LNCaP clone FGC (cell line): ENCODE results near the gene TLCD4.
A peak's percentile ranks its signal among the peaks of the same experiment; 100 is the strongest.

ENCODE experiments used
- DNase-seq: peaks from one replicate; pipeline ENCODE4 v3.0.0-alpha.2; 2011; ENCODE audit warnings: low read depth
- H3K4me3 ChIP-seq: 2 replicates; pipeline ENCODE4 v1.5.1; 2011; ENCODE audit warnings: mild to moderate bottlenecking, low read depth, low read length, control low read depth
- CTCF ChIP-seq: IDR thresholded peaks from 2 replicates; pipeline ENCODE4 v1.5.1; 2012; ENCODE audit warnings: mild to moderate bottlenecking; ENCODE audit not compliant: control insufficient read depth, insufficient read depth; ENCODE audit errors: extremely low read depth

Gene TLCD4

GRCh38 chr1:95095833-95096217, 21.3 kb upstream of the TLCD4 start:
- no peak overlapping the region for H3K4me3 ChIP-seq
- DNase-seq, result peak; percentile 83
- TF ChIP-seq CTCF, result no peak

DNA sequence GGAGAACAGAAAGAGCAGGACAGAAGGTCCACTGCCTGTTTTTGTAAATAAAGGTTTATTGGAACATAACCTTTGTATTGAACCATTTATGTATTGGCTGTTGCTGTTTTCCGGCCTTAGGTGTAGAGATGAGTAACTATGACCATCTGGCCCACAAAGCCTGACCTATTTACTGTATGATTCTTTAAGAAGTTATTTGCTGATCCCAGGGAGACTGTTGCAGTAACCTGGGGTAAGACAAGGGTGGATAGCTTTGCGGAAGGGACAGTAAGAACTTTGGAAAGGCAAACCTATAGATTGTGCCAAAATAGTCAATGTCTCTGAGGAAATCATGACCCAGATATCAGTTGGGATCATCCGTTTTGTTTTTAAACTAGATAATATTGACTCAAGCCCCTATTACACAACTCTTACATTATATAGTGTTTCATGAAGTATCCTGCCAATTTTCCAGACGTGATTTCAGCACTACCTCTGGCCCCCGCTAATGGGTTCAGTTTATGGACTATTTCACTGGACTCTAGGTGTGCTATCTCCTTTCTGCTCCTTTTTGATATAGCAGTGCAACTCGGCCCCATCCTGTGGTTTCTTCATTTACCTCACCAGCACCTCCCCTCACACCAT, 20.8 kb upstream of the TLCD4 start:
- no peak for TF ChIP-seq CTCF
- no peak overlapping the region for H3K4me3 ChIP-seq
- no peak for DNase-seq

GRCh38 chr1:95097426-95097825, 19.7 kb upstream of the TLCD4 start:
- no peak for TF ChIP-seq CTCF
- no peak overlapping the region for H3K4me3 ChIP-seq
- DNase-seq, result no peak

GRCh38 chr1:95098196-95098595, 19.0 kb upstream of the TLCD4 start:
- DNase-seq, result no peak
- no peak overlapping the region for H3K4me3 ChIP-seq
- TF ChIP-seq CTCF, result no peak

DNA sequence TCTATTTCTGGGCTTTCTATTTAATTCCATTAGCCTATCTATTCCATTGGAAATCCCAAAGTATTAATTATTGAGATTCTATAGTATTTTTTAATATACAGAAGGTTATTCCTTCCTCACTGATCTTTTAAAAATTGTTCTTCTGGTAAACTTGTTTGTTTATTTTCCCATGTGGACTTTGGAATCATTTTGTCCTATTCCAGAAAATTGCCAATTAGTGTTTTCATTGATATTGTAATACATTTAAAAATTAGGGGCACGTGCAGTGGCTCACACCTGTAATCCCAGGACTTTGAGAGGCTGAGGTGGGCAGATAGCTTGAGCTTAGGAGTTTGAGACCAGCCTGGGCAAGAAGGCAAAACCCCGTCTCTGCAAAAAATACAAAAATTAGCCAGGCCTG, 8.4 kb upstream of the TLCD4 start:
- no peak for TF ChIP-seq CTCF
- no peak overlapping the region for H3K4me3 ChIP-seq
- no peak for DNase-seq

GRCh38 chr1:95111014-95111413, 6.1 kb upstream of the TLCD4 start:
- H3K4me3 ChIP-seq, result no peak overlapping the region
- DNase-seq, result no peak
- TF ChIP-seq CTCF, result no peak

DNA sequence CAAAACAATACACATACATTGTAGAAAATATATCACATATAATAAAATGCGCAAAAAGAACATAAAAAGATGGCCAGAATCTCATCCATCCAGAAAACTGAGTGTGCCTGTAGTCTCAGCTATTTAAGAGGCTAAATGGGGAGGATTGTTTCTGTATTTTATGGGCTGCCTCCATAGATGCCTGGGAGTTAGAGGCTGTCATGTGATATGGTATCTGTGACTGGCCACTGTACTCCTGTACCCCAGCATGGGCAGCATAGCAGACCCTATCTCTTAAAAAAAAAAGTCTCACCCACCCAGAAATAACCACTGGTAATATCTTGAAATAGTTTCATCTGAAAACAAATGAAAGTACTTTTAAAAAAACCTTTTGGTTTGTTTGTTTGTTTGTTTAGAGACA, 3.5 kb upstream of the TLCD4 start:
- TF ChIP-seq CTCF, result no peak
- no peak overlapping the region for H3K4me3 ChIP-seq
- no peak for DNase-seq
